Choroid plexus epithelial cell (primary cell): ENCODE data around the gene ABR.
"Not testable (repeated sequence)": the region's sequence is repeated elsewhere in the genome, so short reads cannot be mapped to it uniquely, and the experiment has no call there.

Source experiments
- DNase-seq: peaks from one replicate; pipeline ENCODE4 v3.0.0-alpha.2; 2010; ENCODE audit warnings: low read depth
- H3K4me3 ChIP-seq: 2 replicates; pipeline ENCODE4 v1.5.1; 2011; ENCODE audit warnings: low read depth, mild to moderate bottlenecking, control low read depth, low read length, moderate library complexity
- TF ChIP-seq, protein P1 (sequence below): conservative IDR thresholded peaks from 2 replicates; pipeline ENCODE4 v1.5.1; 2011; ENCODE audit warnings: low read depth, mild to moderate bottlenecking, control low read depth, inconsistent platforms, low read length, moderate library complexity

ABR gene

DNA sequence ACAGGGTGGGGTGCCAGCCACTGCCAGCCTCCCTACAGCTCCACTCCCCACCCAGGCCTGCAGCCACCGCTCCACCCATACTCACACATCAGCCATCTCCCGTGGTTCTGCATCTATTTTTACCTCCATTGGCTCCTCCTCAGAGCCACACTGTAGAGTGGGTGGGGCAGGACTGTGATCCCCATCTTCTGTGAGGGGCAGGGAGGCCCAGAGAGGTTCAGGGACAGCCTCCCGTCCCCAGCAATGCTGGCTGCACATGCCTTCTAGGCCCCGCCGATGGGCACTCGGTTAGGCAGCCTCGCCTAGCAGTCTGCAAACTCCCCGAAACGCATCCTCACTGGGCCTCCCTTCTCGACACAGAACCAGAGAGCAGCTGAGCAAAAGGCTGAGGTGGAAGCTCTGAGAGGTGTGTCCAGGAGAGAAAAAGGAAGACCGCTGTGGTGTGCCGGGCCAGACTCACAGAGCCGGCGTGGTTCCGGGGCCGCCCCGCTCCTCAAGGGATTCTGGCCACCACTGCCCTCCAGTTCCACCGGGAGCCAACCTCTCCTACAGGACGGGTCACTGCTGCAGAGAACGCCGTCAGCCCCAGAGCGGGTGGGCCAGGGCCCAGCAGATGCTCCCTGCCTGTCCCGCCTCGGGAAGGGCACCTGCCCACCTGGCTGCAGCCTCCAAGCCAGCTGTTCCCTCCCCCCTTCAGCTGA is 71.9 kb downstream of the ABR start:
- DNase-seq, result no peak
- TF ChIP-seq, protein P1, sequence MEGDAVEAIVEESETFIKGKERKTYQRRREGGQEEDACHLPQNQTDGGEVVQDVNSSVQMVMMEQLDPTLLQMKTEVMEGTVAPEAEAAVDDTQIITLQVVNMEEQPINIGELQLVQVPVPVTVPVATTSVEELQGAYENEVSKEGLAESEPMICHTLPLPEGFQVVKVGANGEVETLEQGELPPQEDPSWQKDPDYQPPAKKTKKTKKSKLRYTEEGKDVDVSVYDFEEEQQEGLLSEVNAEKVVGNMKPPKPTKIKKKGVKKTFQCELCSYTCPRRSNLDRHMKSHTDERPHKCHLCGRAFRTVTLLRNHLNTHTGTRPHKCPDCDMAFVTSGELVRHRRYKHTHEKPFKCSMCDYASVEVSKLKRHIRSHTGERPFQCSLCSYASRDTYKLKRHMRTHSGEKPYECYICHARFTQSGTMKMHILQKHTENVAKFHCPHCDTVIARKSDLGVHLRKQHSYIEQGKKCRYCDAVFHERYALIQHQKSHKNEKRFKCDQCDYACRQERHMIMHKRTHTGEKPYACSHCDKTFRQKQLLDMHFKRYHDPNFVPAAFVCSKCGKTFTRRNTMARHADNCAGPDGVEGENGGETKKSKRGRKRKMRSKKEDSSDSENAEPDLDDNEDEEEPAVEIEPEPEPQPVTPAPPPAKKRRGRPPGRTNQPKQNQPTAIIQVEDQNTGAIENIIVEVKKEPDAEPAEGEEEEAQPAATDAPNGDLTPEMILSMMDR, result no peak
- peak overlapping the region; percentile 75 for H3K4me3 ChIP-seq

DNA sequence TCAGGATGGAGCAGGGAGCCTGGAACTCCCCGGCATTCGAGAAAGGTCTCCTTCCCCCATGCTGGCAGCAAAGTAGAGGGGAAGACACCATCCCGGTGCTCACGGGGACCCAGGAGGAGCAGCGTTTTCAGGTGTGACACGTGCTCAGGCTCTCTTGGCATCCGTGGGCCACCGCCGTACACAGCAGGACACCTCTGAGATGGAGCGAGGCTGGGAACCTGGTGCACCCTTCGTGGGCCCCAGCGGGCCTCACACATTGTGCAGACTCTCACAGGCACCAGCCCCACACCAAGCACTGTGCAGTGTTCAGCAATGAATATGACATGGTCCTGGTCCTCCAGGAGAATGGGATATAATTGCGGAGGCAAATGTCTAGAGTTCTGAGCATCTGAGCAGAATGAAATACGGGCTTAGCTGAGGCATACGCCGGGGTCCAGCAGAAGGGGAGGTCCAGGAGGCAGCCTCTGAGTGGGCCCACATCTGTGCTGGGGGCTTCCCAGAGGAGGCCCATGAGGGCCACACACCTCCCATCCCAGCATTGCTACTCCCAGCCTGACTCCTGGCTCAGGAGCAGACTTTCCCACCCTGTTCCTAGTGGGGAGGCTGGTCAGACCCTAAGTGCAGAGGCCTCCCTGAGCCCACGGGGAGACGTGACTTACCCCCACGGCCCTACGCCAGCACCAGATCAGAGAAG is 72.6 kb downstream of the ABR start:
- DNase-seq, result no peak
- TF ChIP-seq, protein P1, result no peak
- no peak overlapping the region for H3K4me3 ChIP-seq

DNA sequence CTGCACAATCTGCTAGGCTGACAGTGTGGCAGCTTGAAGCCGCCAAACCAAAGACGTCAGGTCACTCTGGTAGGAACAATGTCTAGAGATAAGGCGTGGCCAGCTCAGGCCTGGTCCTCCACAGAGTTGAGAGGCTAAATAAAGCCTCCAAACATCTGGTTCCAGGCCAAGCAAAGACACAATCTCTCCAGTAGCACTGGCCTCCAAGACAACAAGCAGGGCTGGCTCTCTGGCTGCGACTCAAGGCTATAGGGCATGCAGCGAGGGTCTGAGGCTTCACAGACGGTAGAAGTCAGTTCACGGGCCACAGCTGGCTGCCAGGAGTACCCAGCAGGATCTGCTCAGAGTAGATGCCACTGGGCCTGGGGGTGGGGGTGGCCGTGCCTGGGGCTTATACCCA is 75.6 kb downstream of the ABR start:
- TF ChIP-seq, protein P1, result no peak
- no peak overlapping the region for H3K4me3 ChIP-seq
- no peak for DNase-seq

DNA sequence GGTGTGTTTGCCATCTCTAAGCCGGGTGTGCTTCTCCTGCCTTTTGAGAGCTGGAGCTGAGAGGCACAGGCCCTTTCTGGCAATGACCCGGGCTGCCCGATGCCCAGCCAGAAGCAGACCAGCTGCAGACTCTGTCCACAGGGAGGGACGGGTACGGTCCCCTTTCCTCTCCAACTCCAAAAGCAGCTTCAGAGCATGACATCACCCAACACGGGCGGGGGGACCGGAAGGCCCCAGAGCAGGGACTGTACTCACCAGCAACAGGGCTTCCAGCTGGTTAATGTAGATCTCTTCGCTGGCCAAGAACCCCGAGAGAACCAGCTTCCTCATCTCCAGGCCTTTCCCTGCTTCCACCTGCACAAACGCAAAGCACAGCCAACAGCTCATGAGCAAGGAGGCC is 79.4 kb downstream of the ABR start:
- TF ChIP-seq, protein P1, result no peak
- no peak for DNase-seq
- H3K4me3 ChIP-seq, result no peak overlapping the region

DNA sequence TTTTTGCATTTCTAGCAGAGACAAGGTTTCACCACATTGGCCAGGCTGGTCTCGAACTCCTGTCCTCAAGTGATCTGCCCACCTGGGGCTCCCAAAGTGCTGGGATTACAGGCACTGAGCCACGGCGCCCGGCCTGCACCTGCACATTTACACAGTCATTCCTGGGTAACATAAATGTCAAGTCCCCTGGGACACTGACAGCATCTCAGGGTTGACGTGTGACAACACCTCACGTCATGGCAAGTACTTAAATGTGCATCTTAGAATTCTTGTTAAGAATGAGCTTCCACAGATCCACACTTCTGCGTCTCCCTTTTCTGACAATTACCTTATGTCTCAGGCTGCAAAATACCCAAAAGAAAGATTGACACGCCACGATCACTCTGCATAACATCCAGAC is 80.5 kb downstream of the ABR start:
- DNase-seq, result no peak
- H3K4me3 ChIP-seq, result no peak overlapping the region
- TF ChIP-seq, protein P1, result no peak

DNA sequence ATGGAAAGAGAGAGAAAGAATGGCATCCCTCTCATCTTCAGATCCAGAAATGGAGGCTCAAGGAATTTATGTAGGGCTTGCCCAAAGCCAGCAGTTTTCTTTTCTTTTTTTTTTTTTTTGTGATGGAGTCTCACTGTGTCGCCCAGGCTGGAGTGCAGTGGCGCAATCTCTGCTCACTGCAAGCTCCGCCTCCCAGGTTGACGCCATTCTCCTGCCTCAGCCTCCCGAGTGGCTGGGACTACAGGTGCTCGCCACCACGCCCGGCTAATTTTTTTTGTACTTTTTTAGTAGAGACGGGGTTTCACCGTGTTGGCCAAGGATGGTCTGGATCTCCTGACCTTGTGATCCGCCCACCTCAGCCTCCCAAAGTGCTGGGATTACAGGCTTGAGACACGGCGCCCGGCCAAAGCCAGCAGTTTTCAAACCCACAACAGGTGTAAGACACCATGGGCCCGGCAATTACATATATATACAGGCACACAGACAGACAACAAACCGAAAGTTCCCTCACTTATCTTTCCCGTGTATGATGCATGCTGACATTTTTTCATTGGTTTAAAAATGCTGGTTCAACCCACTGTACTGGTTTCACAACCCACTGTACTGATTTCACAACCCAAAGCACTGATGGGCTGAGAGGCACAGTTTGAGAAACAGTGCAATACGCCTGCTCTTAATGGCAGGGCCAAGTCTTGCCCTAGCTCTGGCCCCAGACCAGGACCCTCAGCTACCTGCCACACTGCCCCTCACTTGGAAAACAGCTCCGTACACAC is 81.6 kb downstream of the ABR start:
- H3K4me3 ChIP-seq, result not testable (repeated sequence)
- peak; percentile 92 for DNase-seq

DNA sequence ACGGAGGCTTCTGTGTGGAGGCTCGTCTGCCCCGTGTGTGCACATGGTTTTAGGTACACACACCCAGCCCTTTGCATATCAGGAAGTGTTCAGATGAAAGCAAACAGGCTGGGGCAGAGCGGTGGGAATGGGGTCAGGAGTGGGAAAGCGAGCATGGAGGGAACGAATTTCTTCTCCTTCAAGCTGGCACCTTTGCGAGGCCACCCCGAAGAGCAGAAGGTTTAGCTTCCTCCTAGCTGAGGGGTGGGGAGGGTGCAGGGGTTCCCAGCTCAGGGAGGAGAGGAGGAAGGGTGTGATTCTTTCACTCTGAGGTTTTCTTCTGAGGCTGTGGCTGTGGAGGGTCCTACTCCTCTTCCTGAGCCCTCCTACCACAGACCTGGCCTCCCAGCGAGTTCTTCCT is 83.6 kb downstream of the ABR start:
- DNase-seq, result no peak
- TF ChIP-seq, protein P1, result no peak
- H3K4me3 ChIP-seq, result no peak overlapping the region
